SK-N-SH treated with all-trans-retinoic acid at 6 μM for 48 hours (cell line): ENCODE measurements around the gene LFNG.

Source experiments
- ATAC-seq: fragments of 200-7000 bp; cut with Tn5 transposase; 3 replicates; pipeline ENCODE4 v1.9.1; 2020; ENCODE audit warnings: mild to moderate bottlenecking, moderate library complexity
- ARNTL ChIP-seq: fragments of 450-650 bp; formaldehyde crosslinking; IDR thresholded peaks from 2 replicates; pipeline ENCODE4 v1.5.0; 2020; ENCODE audit warnings: low read depth, mild to moderate bottlenecking, moderate library complexity, borderline replicate concordance
- BACH2 ChIP-seq: fragments of 250-450 bp; sonication (Bioruptor Pico); IDR thresholded peaks from 2 replicates; pipeline ENCODE4 v1.9.0; 2021; ENCODE audit warnings: mild to moderate bottlenecking, borderline replicate concordance
- CREB5 ChIP-seq: fragments of 250-450 bp; sonication (Bioruptor Pico); IDR thresholded peaks from 2 replicates; pipeline ENCODE4 v1.5.1; 2020; ENCODE audit warnings: low read depth, mild to moderate bottlenecking, moderate library complexity
- CSDC2 ChIP-seq: fragments of 250-450 bp; sonication (Bioruptor Pico); IDR thresholded peaks from 2 replicates; pipeline ENCODE4 v1.5.0; 2020; ENCODE audit warnings: mild to moderate bottlenecking, moderate library complexity
- CSRNP3 ChIP-seq: fragments of 250-450 bp; sonication (Bioruptor Pico); IDR thresholded peaks from 2 replicates; pipeline ENCODE4 v1.5.1; 2021; ENCODE audit warnings: mild to moderate bottlenecking, moderate library complexity
- GLIS3 ChIP-seq: fragments of 250-450 bp; sonication (Bioruptor Pico); IDR thresholded peaks from 2 replicates; pipeline ENCODE4 v1.5.0; 2020; ENCODE audit warnings: mild to moderate bottlenecking, moderate library complexity
- ISL1 ChIP-seq: fragments of 250-450 bp; sonication (Bioruptor Pico); IDR thresholded peaks from 2 replicates; pipeline ENCODE4 v2.1.2; 2022; ENCODE audit warnings: mild to moderate bottlenecking, moderate library complexity
- PATZ1 ChIP-seq: fragments of 250-450 bp; sonication (Bioruptor Pico); IDR thresholded peaks from 2 replicates; pipeline ENCODE4 v1.8.0; 2020; ENCODE audit warnings: mild to moderate bottlenecking, moderate library complexity, borderline replicate concordance
- POU6F1 ChIP-seq: fragments of 250-450 bp; sonication (Bioruptor Pico); IDR thresholded peaks from 2 replicates; pipeline ENCODE4 v1.8.0; 2021; ENCODE audit warnings: low read depth, mild to moderate bottlenecking, moderate library complexity, borderline replicate concordance
- RARB ChIP-seq: fragments of 250-450 bp; sonication (Bioruptor Pico); IDR thresholded peaks from 2 replicates; pipeline ENCODE4 v1.8.0; 2021; ENCODE audit warnings: mild to moderate bottlenecking, moderate library complexity
- TCF4 ChIP-seq: fragments of 250-450 bp; sonication (Bioruptor Pico); IDR thresholded peaks from 2 replicates; pipeline ENCODE4 v1.8.0; 2021; ENCODE audit warnings: mild to moderate bottlenecking, moderate library complexity, borderline replicate concordance
- TOX ChIP-seq: fragments of 250-450 bp; sonication (Bioruptor Pico); IDR thresholded peaks from 2 replicates; pipeline ENCODE4 v1.8.0; 2021; ENCODE audit warnings: mild to moderate bottlenecking, moderate library complexity, borderline replicate concordance
- TSHZ2 ChIP-seq: fragments of 250-450 bp; sonication (Bioruptor Pico); IDR thresholded peaks from 2 replicates; pipeline ENCODE4 v1.5.0; 2020; ENCODE audit warnings: mild to moderate bottlenecking, moderate library complexity
- ZC3H10 ChIP-seq: fragments of 250-450 bp; sonication (Bioruptor Pico); IDR thresholded peaks from 2 replicates; pipeline ENCODE4 v1.5.1; 2021; ENCODE audit warnings: mild to moderate bottlenecking, moderate library complexity
- ZFP3 ChIP-seq: fragments of 250-450 bp; sonication (Bioruptor Pico); IDR thresholded peaks from 2 replicates; pipeline ENCODE4 v1.5.0; 2020; ENCODE audit warnings: mild to moderate bottlenecking, moderate library complexity
- ZNF565 ChIP-seq: fragments of 450-650 bp; formaldehyde crosslinking; conservative IDR thresholded peaks from 2 replicates; pipeline ENCODE4 v1.5.0; 2020; ENCODE audit warnings: low read depth, mild to moderate bottlenecking, moderate library complexity
- ZNF70 ChIP-seq: fragments of 450-650 bp; formaldehyde crosslinking; IDR thresholded peaks from 2 replicates; pipeline ENCODE4 v1.5.0; 2020; ENCODE audit warnings: mild to moderate bottlenecking, moderate library complexity

LFNG gene

GRCh38 chr7:2572101-2572842 lies 52.7 kb downstream of the LFNG start:
- TF ChIP-seq CSDC2 (CRISPR knock-in tag) (no peak), PATZ1 (CRISPR knock-in tag) (no peak), ZC3H10 (CRISPR knock-in tag) (no peak), BACH2 (no peak), ZNF565 (CRISPR knock-in tag) (no peak), ZFP3 (CRISPR knock-in tag) (peak; percentile 32; the same call in 1 of the 2 replicates), POU6F1 (no peak)
- ATAC-seq, result peak; percentile 51; the same call in 2 of the 3 replicates

- ATAC-seq, result no peak
- TF ChIP-seq PATZ1 (CRISPR knock-in tag) (no peak), TOX (CRISPR knock-in tag) (no peak), CSRNP3 (CRISPR knock-in tag) (no peak), ZNF565 (CRISPR knock-in tag) (no peak), ZNF70 (CRISPR knock-in tag) (no peak), CREB5 (CRISPR knock-in tag) (no peak), ARNTL (no peak), BACH2 (no peak), TSHZ2 (CRISPR knock-in tag) (no peak), GLIS3 (CRISPR knock-in tag) (no peak)
Observed at GRCh38 chr7:2573761-2574160, 54.2 kb downstream of the LFNG start.

GRCh38 chr7:2575046-2575732 lies 55.6 kb downstream of the LFNG start:
- TF ChIP-seq RARB (CRISPR knock-in tag), result no peak
- no peak for TF ChIP-seq ISL1 (CRISPR knock-in tag)
- TF ChIP-seq TCF4 (CRISPR knock-in tag), result no peak
- TF ChIP-seq ZFP3 (CRISPR knock-in tag), result no peak
- no peak for TF ChIP-seq TOX (CRISPR knock-in tag)
- no peak for TF ChIP-seq ARNTL
- no peak for TF ChIP-seq ZC3H10 (CRISPR knock-in tag)
- ATAC-seq, result no peak
